ENCODE measurements around the gene FKBP1A.

DNA sequence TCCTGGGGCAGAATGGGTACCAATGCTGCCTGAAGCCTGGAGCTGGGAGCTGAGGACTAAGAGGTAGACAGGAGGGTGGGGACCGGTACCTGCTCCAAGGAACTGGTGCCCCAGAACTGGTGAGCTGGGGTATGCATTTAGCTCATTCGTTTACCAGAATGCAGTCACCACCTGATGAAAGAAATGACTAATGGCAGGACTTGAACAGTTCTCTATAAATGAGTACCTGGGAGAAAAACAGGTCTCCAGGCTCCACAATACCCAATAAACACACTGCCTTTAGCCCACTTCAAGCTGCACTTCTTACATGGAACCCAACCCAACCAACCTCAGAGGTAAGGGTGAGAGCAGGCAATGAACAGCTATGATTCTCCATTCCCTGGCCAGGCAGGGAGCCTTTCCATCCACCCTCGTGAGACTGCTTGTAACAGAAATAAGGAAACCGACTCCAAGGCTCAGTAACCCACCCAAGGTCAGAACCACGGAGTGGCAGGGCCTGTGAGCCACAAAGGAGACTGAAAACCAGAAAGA is 15.4 kb downstream of the FKBP1A start:
- TF ChIP-seq, protein P1, sequence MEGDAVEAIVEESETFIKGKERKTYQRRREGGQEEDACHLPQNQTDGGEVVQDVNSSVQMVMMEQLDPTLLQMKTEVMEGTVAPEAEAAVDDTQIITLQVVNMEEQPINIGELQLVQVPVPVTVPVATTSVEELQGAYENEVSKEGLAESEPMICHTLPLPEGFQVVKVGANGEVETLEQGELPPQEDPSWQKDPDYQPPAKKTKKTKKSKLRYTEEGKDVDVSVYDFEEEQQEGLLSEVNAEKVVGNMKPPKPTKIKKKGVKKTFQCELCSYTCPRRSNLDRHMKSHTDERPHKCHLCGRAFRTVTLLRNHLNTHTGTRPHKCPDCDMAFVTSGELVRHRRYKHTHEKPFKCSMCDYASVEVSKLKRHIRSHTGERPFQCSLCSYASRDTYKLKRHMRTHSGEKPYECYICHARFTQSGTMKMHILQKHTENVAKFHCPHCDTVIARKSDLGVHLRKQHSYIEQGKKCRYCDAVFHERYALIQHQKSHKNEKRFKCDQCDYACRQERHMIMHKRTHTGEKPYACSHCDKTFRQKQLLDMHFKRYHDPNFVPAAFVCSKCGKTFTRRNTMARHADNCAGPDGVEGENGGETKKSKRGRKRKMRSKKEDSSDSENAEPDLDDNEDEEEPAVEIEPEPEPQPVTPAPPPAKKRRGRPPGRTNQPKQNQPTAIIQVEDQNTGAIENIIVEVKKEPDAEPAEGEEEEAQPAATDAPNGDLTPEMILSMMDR (IDR thresholded peaks at IDR 0.05): no peak
- no peak for TF ChIP-seq POLR2A (IDR thresholded peaks at IDR 0.05)
- no peak for TF ChIP-seq EP300 (IDR thresholded peaks at IDR 0.05)

Data from gastroesophageal sphincter (tissue), 3 donors.